HepG2 (cell line): ENCODE measurements around the gene SHBG. TPM values are rescaled to one million over a fixed set of nuclear protein-coding genes. Genes with fewer than 3 reads are reported as not detected.

Experiments used
- RBFOX2 ChIP-seq: fragments of 200-400 bp; formaldehyde crosslinking; IDR thresholded peaks from 2 replicates; pipeline ENCODE4 v1.6.1; 2017; ENCODE audit warnings: low read depth, mild to moderate bottlenecking, low read length
- SOX13 ChIP-seq, 3 experiments: fragments of 450-650 bp in 1 of 3; sonication (generic) in 1 of 3; formaldehyde crosslinking in 1 of 3; IDR thresholded peaks in 2 of 3; conservative IDR thresholded peaks in 1 of 3; 2 replicates each; pipeline versions ENCODE4 v1.5.0 to v1.6.1; 2016 to 2020; ENCODE audit warnings: antibody characterized with exemption in 1 of 3, mild to moderate bottlenecking in 1 of 3, missing compliant biosample characterization in 1 of 3, missing genetic modification reagents in 1 of 3, moderate library complexity in 1 of 3
- ZFP1 ChIP-seq: IDR thresholded peaks from 2 replicates; pipeline ENCODE4 v1.6.1; 2016
- ZNF33B ChIP-seq: sonication (generic); formaldehyde crosslinking; IDR thresholded peaks from 2 replicates; pipeline ENCODE4 v1.5.1; 2020; ENCODE audit warnings: mild to moderate bottlenecking, missing genetic modification reagents
- polyA plus RNA-seq, 8 experiments: library from polyadenylated mRNA; depleted of rRNA in 3 of 8; stranded (reverse) in 7 of 8; unstranded in 1 of 8; fragments of >200 nt; fragmentation: Illumina TruSeq in 4 of 8; extraction: Trizol in 4 of 8; gene quantifications; 2 replicates each; pipeline versions ENCODE4 v1.2.1 to v1.2.3, GENCODE V29; 2011 to 2016; ENCODE audit warnings: low read depth in 4 of 8, missing spikeins in 1 of 8, mixed read lengths in 1 of 8; ENCODE audit not compliant: insufficient read depth in 1 of 8
- total RNA-seq, 5 experiments: library from RNA; depleted of rRNA; stranded (reverse); fragments of >200 nt; fragmentation: Illumina TruSeq; extraction: Trizol; gene quantifications; 2 replicates each; pipeline ENCODE4 v1.2.3, GENCODE V29; 2016; ENCODE audit warnings: low read depth in 1 of 5
- TF ChIP-seq, protein P1 (sequence below): sonication (generic); formaldehyde crosslinking; IDR thresholded peaks from 2 replicates; pipeline ENCODE4 v1.8.1; 2023; ENCODE audit warnings: mild to moderate bottlenecking, moderate library complexity, missing genetic modification reagents
- TF ChIP-seq, protein P2 (sequence below): sonication (generic); formaldehyde crosslinking; IDR thresholded peaks from 2 replicates; pipeline ENCODE4 v1.9.0; 2021; ENCODE audit warnings: missing genetic modification reagents, borderline replicate concordance
- TF ChIP-seq, protein P3 (sequence below): sonication (generic); formaldehyde crosslinking; IDR thresholded peaks from 2 replicates; pipeline ENCODE4 v1.9.0; 2021; ENCODE audit warnings: missing genetic modification reagents, borderline replicate concordance
- TF ChIP-seq, protein P4 (sequence below): sonication (generic); formaldehyde crosslinking; IDR thresholded peaks from 2 replicates; pipeline ENCODE4 v1.4.0; 2020; ENCODE audit warnings: missing genetic modification reagents, borderline replicate concordance
- TF ChIP-seq, protein P5 (sequence below): sonication (generic); formaldehyde crosslinking; IDR thresholded peaks from 2 replicates; pipeline ENCODE4 v1.4.0; 2020; ENCODE audit warnings: missing genetic modification reagents, mild to moderate bottlenecking, borderline replicate concordance
- TF ChIP-seq, protein P6 (sequence below): sonication (generic); formaldehyde crosslinking; IDR thresholded peaks from 2 replicates; pipeline ENCODE4 v1.4.0; 2020; ENCODE audit warnings: mild to moderate bottlenecking, missing genetic modification reagents, borderline replicate concordance

Gene SHBG
- total and polyA plus RNA-seq, 2 of the 13 experiments (the other 11 are each of a cell fraction or from before 2014, with no cell fraction given), result 4.0 to 6.1 TPM

DNA sequence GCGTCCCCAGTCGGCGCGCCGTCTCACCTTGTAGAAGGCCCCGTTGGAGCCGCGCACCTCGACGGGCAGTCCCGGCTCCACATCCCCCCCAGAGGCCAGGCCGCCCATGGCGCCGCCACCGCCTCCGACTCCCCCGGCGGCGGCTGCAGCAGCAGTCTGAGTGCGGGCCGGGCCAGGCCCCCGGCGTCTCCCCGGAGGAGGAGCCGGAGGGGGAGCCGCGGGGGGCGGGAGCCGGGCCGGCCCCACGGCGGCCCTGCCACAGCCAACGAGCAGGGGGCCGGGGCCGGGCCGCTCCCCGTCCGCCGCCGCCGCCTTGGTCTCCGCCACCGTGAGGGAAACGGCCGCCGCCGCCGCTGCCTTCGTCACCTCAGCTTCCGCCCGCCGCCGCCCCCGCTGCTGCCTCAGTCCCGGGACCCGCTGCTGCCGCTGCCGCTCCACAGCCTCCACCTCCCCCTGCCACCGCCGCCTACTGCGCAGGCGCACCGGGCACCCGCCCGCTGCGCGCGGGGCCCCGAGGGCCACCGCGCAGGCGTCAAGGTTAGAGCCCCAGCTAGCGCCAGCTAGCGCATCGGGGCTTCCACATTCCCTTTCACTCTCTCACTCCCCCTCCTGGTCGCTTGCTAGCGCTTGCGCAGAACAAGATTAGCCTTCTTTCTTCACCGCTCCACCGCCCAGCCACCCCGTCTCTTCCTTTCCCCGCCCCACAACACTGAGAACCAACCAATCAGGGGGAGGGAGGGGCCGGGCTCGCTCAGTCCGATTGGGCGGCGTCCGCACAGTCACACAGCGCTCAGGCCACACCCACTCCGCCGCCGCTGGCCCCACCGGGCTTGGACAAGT is 15.3 kb upstream of the SHBG start, which contains the start of gene FXR2 (continued):
- TF ChIP-seq, protein P1, sequence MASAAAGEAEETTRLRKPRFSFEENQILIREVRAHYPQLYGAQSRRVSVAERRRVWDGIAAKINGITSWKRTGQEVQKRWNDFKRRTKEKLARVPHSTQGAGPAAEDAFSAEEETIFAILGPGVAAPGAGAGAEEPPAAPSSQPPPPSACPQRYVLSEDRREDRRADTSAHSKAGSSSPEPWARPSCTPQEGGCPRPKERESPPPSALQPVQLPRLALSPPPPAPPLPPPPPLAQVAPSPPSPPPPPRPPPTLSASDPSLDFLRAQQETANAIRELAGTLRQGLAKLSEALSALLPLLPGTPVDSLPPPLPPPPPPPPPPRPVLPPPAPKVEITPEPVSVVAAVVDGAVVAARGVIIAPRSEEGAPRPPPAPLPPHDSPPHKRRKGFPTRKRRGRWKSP (CRISPR knock-in tag), result peak; percentile 97
- TF ChIP-seq, protein P2, sequence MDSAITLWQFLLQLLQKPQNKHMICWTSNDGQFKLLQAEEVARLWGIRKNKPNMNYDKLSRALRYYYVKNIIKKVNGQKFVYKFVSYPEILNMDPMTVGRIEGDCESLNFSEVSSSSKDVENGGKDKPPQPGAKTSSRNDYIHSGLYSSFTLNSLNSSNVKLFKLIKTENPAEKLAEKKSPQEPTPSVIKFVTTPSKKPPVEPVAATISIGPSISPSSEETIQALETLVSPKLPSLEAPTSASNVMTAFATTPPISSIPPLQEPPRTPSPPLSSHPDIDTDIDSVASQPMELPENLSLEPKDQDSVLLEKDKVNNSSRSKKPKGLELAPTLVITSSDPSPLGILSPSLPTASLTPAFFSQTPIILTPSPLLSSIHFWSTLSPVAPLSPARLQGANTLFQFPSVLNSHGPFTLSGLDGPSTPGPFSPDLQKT (CRISPR knock-in tag), result no peak
- TF ChIP-seq SOX13 (IDR thresholded peaks at IDR 0.05) (no peak), SOX13 (CRISPR knock-in tag; conservative IDR thresholded peaks at IDR 0.05 in 1 of 2, IDR thresholded peaks at IDR 0.05 in 1 of 2) (no peak), RBFOX2 (peak; percentile 87), ZFP1 (CRISPR knock-in tag) (no peak), ZNF33B (CRISPR knock-in tag) (no peak)
- TF ChIP-seq, protein P3, sequence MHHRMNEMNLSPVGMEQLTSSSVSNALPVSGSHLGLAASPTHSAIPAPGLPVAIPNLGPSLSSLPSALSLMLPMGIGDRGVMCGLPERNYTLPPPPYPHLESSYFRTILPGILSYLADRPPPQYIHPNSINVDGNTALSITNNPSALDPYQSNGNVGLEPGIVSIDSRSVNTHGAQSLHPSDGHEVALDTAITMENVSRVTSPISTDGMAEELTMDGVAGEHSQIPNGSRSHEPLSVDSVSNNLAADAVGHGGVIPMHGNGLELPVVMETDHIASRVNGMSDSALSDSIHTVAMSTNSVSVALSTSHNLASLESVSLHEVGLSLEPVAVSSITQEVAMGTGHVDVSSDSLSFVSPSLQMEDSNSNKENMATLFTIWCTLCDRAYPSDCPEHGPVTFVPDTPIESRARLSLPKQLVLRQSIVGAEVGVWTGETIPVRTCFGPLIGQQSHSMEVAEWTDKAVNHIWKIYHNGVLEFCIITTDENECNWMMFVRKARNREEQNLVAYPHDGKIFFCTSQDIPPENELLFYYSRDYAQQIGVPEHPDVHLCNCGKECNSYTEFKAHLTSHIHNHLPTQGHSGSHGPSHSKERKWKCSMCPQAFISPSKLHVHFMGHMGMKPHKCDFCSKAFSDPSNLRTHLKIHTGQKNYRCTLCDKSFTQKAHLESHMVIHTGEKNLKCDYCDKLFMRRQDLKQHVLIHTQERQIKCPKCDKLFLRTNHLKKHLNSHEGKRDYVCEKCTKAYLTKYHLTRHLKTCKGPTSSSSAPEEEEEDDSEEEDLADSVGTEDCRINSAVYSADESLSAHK, result no peak
- TF ChIP-seq, protein P4, sequence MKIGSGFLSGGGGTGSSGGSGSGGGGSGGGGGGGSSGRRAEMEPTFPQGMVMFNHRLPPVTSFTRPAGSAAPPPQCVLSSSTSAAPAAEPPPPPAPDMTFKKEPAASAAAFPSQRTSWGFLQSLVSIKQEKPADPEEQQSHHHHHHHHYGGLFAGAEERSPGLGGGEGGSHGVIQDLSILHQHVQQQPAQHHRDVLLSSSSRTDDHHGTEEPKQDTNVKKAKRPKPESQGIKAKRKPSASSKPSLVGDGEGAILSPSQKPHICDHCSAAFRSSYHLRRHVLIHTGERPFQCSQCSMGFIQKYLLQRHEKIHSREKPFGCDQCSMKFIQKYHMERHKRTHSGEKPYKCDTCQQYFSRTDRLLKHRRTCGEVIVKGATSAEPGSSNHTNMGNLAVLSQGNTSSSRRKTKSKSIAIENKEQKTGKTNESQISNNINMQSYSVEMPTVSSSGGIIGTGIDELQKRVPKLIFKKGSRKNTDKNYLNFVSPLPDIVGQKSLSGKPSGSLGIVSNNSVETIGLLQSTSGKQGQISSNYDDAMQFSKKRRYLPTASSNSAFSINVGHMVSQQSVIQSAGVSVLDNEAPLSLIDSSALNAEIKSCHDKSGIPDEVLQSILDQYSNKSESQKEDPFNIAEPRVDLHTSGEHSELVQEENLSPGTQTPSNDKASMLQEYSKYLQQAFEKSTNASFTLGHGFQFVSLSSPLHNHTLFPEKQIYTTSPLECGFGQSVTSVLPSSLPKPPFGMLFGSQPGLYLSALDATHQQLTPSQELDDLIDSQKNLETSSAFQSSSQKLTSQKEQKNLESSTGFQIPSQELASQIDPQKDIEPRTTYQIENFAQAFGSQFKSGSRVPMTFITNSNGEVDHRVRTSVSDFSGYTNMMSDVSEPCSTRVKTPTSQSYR (CRISPR knock-in tag), result no peak
- TF ChIP-seq, protein P5, sequence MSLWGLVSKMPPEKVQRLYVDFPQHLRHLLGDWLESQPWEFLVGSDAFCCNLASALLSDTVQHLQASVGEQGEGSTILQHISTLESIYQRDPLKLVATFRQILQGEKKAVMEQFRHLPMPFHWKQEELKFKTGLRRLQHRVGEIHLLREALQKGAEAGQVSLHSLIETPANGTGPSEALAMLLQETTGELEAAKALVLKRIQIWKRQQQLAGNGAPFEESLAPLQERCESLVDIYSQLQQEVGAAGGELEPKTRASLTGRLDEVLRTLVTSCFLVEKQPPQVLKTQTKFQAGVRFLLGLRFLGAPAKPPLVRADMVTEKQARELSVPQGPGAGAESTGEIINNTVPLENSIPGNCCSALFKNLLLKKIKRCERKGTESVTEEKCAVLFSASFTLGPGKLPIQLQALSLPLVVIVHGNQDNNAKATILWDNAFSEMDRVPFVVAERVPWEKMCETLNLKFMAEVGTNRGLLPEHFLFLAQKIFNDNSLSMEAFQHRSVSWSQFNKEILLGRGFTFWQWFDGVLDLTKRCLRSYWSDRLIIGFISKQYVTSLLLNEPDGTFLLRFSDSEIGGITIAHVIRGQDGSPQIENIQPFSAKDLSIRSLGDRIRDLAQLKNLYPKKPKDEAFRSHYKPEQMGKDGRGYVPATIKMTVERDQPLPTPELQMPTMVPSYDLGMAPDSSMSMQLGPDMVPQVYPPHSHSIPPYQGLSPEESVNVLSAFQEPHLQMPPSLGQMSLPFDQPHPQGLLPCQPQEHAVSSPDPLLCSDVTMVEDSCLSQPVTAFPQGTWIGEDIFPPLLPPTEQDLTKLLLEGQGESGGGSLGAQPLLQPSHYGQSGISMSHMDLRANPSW (CRISPR knock-in tag), result no peak
- TF ChIP-seq, protein P6, sequence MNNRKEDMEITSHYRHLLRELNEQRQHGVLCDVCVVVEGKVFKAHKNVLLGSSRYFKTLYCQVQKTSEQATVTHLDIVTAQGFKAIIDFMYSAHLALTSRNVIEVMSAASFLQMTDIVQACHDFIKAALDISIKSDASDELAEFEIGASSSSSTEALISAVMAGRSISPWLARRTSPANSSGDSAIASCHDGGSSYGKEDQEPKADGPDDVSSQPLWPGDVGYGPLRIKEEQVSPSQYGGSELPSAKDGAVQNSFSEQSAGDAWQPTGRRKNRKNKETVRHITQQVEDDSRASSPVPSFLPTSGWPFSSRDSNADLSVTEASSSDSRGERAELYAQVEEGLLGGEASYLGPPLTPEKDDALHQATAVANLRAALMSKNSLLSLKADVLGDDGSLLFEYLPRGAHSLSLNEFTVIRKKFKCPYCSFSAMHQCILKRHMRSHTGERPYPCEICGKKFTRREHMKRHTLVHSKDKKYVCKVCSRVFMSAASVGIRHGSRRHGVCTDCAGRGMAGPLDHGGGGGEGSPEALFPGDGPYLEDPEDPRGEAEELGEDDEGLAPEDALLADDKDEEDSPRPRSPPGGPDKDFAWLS (CRISPR knock-in tag), result no peak
